Activated CD4-positive, alpha-beta T cell treated with anti-CD3 and anti-CD28 coated beads, Interleukin-10, Interleukin-2, amounts not matched to agents 100 ng/mL and 50 ng/mL, durations not matched to agents 16 hours and 8 hours (primary cell): ENCODE measurements around the gene FGFR2.

Experiments used
- DNase-seq: peaks from one replicate; pipeline ENCODE4 v3.0.0-alpha.2; 2020

FGFR2 gene

DNA sequence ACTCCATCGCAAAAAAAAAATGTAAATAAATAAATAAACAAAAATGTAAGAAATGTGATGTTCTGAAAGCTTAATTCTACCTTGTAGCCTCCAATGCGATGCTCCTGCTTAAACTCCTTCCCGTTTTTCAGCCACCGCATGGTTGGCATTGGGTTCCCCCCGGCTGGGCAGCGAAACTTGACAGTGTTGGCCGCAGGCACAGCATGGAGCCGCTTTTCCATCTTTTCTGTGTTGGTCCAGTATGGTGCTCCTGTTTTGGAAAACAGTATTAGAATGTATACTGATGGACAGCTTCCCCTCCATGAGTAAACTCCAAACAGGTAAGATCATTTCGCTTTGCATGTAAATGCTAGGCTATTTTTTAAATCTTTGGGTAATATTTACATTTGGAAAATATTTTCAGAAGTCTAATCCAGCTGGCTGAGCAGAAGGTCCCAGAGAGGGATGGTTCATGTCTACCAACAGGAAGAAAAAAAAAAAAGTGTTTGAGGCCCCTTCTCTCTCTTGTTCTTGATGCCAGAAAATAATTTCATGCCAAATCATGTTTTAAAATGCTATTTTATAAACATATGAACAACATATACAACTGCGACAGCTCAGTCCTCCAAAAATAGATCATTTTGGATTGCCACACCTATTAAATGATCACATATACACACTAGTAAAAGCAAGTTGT, 46.9 kb downstream of the FGFR2 start:
- no peak for DNase-seq

DNA sequence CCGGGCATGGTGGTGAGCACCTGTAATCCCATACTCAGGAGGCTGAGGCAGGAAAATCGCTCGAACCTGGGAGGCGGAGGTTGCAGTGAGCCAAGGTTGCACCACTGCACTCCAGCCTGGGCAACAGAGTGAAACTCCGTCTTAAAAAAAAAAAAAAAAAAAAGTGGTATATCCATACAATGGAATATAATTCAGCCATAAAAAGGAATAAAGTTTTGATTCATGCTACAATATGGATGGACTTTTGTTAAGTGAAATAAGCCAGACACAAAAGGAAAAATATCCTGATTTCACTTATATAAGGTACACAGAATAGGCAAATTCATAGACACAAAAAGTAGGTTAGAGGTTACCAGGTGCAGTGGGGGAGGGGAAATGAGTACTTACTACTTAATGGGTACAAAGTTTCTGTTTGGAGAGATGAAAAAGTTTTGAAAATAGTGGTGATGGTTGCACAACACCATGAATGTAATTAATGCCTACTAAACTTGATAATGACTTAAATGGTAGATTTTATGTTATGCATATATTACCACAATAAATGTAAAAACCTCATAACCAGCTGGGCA, 53.9 kb downstream of the FGFR2 start:
- no peak for DNase-seq

DNA sequence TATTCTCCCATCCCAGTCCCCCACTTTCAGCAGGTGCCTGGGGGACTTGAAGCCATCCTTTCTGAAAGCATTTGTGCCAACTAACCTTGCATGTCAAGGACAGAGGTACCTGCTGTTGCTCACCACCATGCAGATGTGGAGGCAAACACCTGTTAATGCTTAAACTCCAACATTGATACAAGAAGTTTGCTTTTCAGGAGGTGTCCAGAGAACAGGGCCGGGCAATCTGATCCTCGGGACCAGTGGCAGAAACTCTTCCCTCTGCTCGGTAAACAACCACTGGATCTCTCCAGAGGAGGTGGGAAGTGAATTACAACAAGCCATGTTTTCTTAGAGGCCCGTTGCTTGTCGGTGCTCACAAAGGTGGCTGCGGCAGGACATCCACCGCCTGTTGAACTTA, 54.7 kb downstream of the FGFR2 start:
- no peak for DNase-seq

DNA sequence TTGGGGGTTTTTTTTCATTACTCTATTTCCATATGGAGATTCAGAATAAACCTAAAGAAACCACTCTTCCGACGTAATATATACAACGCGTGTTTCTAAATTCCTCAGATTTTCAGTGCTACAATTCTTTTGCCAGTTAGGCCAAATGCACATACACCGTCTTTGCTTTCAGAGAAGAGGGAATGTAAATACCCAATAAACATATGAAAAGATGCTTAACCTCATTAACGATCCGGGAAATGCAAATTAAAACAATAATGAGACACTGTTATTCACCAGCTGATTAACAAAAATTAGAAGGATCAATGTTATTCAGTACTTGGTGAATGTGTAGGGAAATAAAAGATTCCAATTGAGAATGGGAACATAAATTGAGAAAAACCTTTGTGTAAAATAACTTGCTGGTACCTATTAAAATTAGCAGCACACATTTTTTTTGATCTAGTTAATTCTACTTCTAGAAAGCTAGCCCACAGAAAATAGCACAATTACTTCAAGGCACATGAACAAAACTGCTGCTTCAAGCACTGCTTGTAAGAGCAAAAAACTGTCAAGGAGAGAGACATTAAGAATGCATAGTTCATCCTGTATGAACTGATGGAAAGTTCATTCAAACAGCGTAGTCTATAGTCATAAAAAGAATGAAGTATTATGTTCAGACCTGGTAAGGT, 56.7 kb downstream of the FGFR2 start:
- DNase-seq = no peak

DNA sequence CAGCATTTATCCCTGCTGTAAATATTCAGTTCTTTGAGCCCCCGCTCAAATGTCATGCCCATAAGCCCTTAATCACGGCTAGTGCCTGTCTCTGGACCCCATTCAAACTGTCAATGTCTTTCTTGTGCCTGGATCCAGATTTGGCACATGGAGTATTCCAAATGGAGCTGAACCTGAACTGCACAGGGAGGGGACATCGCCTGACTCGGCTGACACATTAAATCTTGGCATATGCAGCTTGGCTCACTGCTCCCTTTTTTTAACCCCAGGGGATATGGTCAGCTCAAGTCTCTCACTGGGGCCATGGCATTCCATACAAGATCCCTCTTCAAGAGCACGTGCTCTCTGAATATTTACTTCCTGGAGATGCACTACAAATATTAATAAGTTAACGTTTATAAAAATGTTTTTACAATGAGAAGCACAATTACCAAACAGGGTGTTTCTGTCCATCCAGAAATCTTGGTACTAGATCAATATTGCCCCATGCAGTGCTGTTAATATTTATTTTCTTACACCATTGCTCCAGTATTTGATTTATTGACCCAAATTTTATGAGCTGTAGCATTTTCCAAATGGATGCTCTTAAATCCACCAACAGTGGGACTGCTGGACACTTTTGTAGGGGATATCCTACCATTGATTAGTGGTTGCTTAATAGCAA, 57.4 kb downstream of the FGFR2 start:
- DNase-seq = no peak

DNA sequence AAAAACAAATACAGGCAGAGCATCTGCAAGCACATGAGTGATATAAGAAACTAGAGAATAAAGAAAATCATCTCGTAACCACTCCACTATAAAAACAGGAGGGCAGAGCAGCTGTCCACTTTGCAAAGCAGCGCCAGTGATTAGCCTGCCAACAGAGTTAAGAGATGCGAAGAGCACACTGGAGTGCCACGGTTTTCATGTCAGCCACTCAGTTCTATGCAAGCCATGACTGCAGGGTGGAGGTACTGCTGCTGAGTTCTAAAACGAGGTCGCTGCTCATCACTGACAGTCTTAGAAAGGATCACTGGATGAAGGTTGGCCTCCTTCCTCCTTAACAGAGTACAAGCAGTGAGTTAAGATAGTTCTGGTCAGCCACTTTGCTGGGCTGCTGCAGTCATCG, 58.5 kb downstream of the FGFR2 start:
- no peak for DNase-seq

DNA sequence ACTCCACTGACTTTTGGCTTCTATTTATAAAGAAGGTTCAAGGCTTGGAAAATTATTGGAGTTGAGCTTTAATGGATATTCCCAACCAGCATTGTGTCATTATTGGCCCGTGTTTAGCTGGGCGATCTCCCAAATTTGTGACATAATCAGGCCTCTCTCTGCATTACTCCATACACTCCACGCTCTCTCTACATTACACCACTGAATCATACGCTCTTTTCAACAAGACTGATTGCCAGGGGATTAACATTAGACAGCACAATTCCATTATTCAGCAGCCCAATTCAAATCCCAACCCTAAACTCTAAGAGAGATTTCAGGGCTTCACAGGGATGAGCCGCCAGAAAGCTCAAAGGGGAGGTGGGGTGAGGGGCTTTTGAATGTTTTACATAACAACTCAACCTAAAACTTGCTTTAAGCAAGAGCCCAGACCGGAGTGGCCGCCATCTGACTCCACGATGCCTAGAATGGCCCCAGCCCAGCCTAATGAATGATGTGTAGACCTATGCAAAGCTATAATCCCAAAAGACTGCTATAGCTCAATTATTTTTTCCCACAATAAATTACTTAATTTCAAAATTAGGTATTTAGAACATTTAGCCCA, 61.8 kb downstream of the FGFR2 start:
- no peak for DNase-seq

DNA sequence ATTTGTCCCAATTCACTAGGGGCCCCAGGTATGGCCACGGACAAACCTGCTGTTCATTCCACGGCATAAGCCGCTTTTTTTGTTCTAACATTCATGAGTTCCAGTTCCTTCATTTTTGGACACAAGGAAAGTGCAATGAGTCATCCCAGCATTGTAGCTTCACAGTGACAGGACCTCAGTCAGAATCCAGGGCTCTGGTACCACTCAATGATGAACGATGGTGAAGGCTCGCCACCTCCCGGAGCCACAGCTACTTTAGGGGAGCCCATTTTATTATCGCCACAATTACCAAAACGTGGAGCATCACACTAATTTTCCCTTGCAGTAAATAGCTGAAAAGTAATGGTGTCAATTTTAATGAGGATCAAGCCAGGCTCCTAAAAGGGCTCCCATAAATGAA, 62.9 kb downstream of the FGFR2 start:
- DNase-seq = no peak

DNA sequence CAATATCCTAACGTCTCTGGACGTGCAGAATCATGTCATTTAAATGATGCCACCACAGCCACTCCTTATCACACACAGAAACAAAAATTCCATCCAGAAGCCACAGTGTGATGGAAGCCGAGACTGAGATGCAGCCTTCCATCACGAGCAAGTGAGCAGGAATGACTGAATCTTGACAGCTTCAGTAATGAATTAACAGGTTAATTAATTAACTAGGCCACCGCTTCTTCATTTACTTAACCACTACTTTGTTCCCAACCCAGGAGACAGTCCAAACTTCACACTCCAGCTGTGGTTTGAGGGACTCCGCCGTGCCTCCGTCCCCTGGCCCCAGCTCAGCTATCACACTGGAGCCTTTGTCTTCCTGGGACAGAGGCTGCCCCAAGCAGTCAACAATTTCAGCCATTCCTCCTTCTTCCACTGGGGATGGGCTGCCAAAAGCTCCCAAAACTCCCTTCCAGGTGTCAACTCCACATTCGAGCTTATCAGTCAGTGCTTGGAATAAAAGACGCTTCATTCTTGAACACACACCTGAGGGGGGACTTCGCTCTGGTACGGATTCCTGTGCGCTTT, 65.9 kb downstream of the FGFR2 start:
- no peak for DNase-seq

DNA sequence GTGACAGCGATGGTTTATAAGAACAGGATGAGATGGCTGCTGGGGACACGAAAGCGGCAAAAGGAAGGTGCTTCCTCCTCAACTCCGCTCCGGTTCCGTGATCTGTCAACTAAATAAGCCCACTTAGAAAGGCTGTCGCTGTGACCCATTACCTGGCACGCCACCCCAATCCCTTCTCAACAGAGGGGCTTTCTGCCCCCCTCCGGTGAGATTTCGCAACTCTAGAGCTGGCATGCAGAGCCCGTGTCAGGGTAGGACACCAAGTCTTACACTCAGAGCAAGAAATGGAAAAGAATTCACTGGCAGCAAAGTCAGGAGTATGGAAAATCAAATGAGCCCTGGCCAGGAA, 66.4 kb downstream of the FGFR2 start:
- DNase-seq = no peak

DNA sequence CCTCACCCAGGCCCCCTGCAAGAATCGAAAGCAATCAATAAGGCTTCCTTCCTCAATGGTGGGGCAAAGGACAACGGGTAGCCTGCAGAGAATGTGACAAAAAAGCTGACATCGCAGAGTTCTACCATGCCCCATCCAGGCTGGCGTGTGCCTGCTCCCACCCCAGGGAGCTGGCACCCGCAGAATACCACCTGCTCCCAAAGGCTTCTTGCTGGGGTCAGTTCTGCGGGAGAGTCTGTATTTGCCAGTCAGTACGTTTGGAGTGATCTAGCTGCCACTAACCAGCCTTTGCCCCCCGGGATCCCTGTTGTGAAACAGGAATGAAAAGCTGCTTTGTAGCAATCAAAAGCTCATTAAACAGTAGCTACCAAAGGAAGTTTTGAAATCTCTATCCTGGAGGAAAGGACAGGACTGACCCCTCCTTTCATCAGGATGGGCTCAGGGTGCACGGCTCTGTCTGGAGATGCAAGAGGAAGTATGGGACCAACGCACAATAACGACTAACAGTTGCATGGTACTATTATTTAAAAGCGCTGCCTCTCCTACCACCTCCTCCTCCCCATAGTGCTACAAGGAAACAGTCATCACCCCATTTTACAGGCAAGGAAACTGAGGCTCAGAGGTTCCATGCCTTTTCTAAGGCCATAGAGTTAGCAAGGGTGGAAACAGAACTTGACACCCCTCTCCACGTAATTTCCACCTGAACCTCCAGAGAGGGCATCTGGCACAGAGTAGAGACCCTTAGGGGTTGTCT, 67.0 kb downstream of the FGFR2 start:
- no peak for DNase-seq

DNA sequence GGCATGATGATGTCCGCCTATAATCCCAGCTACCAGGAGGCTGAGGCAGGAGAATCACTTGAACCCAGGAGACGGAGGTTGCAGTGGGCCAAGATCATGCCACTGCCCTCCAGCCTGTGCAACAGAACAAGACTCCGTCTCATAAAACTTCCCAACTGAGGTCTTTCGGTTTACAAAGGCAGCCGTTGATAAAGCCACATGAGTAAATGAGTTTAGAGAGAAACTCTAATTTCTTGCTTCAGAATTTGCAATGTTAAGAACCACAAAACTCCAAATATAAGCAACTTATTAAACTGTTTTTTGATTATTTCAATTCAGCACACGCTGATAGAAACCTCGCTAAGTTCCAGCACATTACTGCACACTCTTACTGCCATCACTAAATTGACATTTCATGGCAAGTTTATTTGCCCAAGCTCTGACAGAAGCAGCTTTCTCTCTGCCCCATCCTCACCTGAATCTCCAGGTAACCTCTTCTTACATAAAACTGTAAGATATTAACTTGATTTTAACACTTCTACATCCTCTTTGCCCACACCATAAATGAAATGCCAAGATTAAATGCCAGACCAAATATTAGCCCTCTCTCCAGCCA, 67.7 kb downstream of the FGFR2 start:
- no peak for DNase-seq

DNA sequence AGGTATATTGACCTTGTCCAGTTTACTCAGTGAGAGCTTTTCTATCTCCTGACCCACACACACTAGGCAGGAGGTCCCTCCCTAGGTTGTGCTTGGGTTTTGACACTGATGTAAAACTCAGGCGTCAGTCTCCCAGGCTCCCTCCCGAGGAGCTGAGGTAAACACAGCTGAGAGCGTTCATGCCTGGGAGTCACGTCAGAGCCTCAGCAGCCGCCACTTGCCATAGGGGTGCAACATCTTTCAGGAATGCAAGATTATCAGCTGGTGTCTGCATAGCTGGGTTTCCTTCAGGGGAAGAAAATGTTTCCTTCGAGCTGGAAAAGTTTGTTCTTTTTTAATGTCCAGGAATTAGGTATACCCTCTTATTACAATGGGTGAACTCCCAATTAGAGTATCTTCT, 70.6 kb downstream of the FGFR2 start:
- DNase-seq = no peak

DNA sequence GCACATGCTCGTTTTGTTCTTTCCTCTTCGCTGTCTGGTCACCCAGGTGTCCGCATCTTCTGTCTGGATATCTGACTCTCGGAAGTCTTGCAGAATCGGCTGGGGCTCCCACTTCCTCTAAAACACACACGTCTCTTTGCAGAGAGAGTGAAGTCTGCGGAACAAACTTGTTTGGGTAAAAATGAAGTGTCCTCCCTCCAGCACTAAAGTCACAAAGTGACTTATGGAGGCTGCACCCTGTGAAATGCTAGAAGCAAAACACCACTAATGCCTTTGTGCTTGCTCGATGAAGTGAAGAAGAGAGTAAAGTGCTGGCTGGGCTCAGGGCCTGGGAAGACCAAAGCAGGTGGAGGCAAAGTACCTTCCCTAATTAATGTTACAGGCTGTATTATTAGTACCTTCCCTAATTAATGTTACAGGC, 71.4 kb downstream of the FGFR2 start:
- no peak for DNase-seq

DNA sequence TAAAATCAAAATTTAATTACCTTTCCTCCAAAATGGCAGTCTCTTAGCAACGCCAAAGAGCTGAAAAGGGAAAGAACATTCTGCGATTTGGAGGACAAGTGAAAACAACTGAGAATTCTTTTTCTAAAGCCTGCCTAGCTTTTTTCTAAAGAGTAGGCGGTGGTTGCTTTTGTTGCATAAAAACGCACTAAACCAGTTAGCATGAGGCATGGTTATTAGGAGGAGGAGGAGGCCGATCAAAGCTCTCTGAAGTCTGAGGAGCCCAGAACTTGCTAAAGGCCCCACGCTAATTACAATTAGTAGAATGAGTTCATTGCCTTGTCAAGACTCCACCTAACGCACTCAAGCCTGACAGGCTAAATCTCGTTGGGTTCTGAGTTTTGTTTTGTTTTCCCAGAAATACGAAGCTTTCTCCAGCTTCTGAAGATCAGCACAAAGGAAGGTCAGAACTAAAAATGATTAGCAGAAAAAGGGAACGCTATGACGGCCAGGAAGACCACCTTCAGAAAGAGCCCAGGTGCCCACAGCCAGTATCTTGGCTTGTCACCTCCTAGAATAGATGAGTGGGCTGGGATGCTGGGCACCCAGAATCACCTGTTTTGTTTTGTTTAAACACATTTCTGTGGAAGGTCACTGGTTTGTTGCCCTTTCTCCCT, 72.0 kb downstream of the FGFR2 start:
- no peak for DNase-seq

DNA sequence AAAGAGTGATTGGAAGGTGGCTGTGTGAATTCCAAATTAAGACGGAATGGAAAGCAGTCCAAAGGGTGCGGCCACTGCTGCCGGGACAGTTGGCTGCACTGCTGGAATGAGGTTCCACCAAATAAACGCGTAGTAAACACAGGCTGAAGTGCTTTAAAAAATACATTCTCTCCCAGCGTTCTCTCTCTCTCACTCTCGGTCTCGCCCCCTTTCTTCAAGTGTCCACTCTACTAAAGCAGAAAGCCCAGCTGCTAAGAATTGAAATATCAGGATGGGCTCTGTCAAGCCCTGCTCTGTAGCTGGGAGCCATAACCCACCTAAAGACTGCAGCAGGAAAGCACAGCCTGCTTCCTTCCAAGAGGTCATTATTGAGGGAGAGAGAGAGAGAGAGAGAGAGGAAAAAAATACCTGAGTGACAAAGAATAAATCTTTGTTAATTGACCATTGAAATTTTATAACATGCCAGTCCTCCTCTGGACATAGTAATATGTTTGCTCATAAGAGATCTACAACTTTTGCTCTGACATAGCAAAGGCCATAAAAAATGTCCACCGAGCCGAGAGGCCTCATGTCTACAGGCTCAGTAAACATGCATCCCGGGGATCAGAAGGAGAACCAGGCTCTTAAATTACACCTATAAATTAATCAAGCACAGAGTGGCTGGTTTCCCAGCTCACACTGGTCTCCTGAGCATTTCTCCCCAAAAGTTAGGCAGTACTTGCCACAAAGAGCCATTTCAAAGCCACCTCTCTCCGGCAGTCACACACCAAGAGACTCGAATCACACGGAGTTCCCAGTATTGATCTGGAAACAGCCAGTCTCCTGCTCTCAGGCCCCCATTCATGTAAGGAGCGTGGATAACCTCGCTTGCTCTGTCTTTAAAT, 72.8 kb downstream of the FGFR2 start:
- DNase-seq = no peak

DNA sequence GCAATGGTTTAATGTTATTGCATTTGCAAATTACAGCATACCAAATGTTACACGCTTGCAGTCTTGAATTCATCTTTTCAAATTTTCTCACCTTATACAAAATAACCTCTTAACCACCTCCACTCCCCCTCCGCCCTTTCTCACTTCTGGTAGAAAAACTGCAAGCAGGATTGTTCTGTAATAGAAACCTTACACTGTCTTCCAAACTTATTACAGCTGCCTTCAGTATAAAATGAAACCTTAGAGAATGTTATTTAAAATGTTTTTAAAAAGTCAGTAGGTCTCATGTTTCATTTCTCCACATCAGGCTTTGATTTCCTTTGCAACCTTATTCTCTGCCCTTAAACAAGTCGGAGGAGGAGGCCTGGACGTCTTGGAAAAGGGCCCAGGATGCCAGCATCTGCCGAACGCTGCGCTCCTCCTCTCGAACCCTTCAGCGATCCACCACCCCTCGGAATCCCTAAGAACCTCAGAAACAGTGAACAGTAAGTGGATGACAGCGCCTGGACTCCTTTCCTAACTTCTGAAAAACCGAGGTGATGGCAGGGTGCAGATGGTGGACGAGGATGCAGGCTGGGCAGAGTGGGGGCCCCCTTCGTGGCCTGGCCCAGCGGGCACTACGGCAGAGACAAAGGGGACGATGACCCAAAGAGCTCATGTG, 74.0 kb downstream of the FGFR2 start:
- no peak for DNase-seq

DNA sequence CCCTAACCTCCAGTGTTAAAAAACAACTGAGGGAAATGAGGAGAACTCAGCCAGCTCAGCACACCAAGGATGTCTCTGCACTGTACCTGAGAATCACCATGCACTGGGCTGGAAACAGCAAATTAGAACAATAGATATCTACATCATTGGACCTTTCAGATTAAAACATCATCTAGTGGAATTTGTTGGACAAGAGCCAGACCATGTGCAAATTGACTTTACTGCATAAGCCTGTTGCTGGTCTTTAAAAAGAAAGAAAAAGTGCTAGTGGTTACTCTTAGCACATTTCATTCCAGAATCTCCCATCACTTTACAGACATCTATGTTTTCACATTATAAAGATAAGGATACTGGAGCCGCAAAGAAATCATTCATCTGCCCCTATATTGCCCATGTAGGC, 75.4 kb downstream of the FGFR2 start:
- DNase-seq = no peak

DNA sequence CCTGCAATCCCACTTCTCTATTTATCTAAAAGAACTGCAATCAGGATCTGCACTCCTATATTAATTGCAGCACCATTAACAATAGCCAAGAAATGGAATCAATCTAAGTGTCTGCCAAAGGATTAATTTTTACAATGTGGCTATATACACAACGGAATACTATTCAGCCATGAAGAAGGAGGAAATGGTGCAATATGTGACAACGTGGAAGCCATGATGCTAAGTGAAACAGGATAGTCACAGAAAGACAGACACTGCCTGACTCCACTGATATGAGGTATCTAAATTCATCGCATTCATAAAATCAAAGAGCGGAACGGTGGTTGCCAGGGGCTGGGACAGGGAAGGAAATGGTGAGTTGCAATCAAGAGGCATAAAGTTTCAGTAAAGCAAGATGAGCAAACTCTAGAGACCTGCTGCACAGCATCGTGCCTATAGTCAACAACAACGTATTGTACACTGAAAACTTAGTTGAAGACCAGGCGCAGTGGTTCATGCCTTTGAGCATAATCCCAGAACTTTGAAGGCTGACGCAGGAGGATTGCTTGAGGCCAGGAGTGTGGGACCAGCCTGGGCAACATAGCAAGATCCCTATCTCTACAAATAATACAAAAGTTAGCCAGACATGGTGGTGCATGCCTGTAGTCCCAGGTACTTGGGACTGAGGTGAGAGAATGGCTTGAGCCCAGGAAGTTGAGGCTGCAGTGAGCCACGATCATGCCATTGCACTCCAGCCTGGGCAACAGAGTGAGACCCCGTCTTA, 76.3 kb downstream of the FGFR2 start:
- no peak for DNase-seq
